ENCODE data around the gene HMGCLL1. TPM values are rescaled to one million over a fixed set of nuclear protein-coding genes. Genes with fewer than 3 reads are reported as not detected.

Gene HMGCLL1
- 1 to 10 TPM in 5 of 6 donors, under 1 TPM in 1; 0.98 to 4.3 (median 2.0) TPM for total RNA-seq

DNA sequence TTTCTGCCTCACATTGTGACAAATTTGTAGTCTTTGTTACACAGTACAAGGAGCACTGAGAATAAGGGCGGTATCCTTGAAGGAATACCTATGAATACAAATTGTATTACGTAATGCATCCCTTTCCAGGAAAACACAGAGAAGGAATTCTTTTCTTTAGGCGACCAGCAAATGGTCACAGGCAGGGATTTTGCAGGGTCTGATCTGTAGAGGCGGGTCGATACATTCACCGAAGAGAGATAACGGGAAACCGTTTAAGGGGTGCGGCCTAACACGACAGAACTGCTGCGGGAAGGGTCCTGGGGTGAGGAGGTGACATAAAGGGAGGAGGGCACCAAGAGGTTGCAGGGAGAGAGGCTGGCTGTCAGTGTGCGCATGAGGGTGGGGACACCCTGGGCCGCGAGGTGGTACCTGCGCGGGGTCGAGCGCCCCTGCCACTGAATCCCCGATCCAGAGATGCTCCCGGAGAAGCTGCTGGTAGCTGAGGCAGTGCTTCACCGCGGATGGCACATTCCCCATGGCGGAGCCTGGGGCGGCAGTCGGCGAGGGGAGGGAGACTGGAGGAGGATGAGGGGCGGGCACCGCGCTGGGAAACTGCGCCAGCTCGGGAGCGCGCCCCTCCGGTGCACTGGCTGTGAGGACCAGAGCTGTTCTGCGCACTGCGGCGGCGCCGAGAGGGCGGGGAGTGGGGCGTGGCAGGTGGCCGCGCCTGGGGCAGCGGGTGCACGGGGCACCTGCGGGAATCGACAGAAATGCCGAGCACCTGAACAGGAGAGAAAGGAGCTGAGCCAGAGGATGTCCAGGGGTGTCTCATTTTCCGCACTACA is at the start of gene HMGCLL1:
Gene HMGCLL1, minus strand, starts transcription at position 656 of the 827 bp plus-strand sequence. Its CDS starts 137 bp downstream, at position 519.
- Histone ChIP-seq H3K9me3 (no peaks in the 10 kb centered on the region), H3K27ac (peak within 1 kb of the TSS in 2 of 4 donors; percentile 15 to 52), H3K36me3 (no peaks in the 10 kb centered on the region), H3K27me3 (no peaks in the 10 kb centered on the region), H3K4me3 (peak within 1 kb of the TSS in 3 of 4 donors; percentile 34 to 48 (median 45)), H3K4me1 (no peaks in the 10 kb centered on the region)
- TF ChIP-seq POLR2AphosphoS5 (IDR thresholded peaks at IDR 0.05) = peak in 1 of 2 donors; percentile 35
- no peak for TF ChIP-seq POLR2A (IDR thresholded peaks at IDR 0.05)
- ATAC-seq (ENCODE audit: low FRiP score in 2 of 2) (peak; percentile 73 to 76), DNase-seq (peak; percentile 48 to 90)
- 6 to 12% methylated on average over 37 to 48 of the region's 49 CpGs for WGBS, 2 donors

DNA sequence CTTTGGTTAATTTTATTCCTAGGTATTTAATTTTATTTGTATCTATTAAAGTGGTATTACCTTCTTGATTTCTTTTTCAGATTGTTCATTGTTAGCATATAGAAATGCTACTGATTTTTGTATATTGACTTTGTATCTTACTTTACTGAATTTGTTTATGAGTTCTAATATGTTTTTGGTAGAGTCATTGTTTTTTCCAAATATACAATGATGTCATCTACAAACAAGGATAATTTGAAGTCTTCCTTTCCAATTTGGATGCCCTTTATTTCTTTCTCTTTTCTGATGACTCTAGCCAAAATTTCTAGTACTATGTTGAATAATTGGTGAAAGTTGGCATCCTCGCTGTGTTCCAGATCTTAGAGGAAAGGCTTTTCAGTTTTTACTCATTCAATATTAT is 43.0 kb upstream of the HMGCLL1 start:
- H3K27ac ChIP-seq = no peak overlapping the region
- no peaks in the 10 kb centered on the region for H3K4me1 ChIP-seq
- TF ChIP-seq POLR2AphosphoS5 (IDR thresholded peaks at IDR 0.05) (no peak), POLR2A (IDR thresholded peaks at IDR 0.05) (no peak), EP300 (IDR thresholded peaks at IDR 0.05) (no peak)
- TF ChIP-seq, protein P1, sequence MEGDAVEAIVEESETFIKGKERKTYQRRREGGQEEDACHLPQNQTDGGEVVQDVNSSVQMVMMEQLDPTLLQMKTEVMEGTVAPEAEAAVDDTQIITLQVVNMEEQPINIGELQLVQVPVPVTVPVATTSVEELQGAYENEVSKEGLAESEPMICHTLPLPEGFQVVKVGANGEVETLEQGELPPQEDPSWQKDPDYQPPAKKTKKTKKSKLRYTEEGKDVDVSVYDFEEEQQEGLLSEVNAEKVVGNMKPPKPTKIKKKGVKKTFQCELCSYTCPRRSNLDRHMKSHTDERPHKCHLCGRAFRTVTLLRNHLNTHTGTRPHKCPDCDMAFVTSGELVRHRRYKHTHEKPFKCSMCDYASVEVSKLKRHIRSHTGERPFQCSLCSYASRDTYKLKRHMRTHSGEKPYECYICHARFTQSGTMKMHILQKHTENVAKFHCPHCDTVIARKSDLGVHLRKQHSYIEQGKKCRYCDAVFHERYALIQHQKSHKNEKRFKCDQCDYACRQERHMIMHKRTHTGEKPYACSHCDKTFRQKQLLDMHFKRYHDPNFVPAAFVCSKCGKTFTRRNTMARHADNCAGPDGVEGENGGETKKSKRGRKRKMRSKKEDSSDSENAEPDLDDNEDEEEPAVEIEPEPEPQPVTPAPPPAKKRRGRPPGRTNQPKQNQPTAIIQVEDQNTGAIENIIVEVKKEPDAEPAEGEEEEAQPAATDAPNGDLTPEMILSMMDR (IDR thresholded peaks at IDR 0.05) = no peak
- peaks cover 0 to 6% (median 0%) of the 10 kb centered on the region in 4 donors for H3K9me3 ChIP-seq
- ATAC-seq (ENCODE audit: low FRiP score in 2 of 2) (no peak), DNase-seq (no peak)
- H3K36me3 ChIP-seq = no peaks in the 10 kb centered on the region
- 87 to 93% methylated on average over 1 of the region's 1 CpG for WGBS, 2 donors
- H3K27me3 ChIP-seq = no peaks in the 10 kb centered on the region
- H3K4me3 ChIP-seq = no peak overlapping the region

DNA sequence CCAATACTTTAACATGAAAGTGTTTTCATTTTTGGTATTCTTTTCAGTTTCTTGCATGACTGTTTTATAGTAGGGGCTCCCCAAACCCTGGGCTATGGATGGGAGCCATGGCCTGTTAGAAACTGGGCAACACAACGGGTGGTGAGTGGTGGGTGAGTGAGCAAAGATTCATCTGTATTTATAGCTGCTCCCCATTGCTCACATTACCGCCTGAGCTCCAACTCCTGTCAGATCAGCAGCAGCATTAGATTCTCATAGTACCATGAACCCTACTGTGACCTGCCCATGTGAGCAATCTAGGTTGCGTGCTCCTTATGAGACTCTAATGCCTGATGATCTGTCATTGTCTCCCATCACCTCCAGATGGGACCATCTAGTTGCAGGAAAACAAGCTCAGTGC is 42.3 kb upstream of the HMGCLL1 start:
- H3K4me3 ChIP-seq = no peak overlapping the region
- no peak overlapping the region for H3K27ac ChIP-seq
- 88 to 90% methylated on average over 3 of the region's 3 CpGs for WGBS, 2 donors
- H3K27me3 ChIP-seq = no peaks in the 10 kb centered on the region
- no peaks in the 10 kb centered on the region for H3K36me3 ChIP-seq
- no peak for TF ChIP-seq POLR2A (IDR thresholded peaks at IDR 0.05)
- peaks cover 0 to 6% (median 0%) of the 10 kb centered on the region in 4 donors for H3K9me3 ChIP-seq
- H3K4me1 ChIP-seq = no peaks in the 10 kb centered on the region
- ATAC-seq (ENCODE audit: low FRiP score in 2 of 2) (no peak), DNase-seq (no peak)

DNA sequence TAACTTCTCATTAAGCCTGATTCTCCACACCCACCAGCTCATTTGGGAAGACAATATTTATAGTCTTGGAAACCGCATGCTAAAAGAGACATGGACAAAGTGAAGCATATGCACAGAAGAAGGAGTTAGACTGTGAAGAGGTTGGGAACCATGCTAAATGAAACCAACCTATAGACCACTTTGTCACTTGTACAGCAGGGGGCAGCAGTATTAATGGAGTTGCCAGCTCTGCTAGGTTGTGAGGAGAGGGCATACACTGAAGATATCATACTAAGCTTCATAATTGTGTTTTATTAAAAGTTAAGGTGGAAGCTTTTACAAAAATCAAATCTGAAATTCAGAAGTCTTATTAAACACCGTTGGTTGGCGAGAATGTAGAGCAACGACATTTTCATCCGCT is 38.3 kb upstream of the HMGCLL1 start:
- Histone ChIP-seq H3K4me1 (no peaks in the 10 kb centered on the region), H3K9me3 (peaks cover 0 to 7% (median 0%) of the 10 kb centered on the region in 4 donors), H3K27ac (no peak overlapping the region), H3K27me3 (no peaks in the 10 kb centered on the region), H3K36me3 (no peaks in the 10 kb centered on the region), H3K4me3 (no peak overlapping the region)
- ATAC-seq (ENCODE audit: low FRiP score in 2 of 2) (no peak), DNase-seq (no peak)
- TF ChIP-seq, protein P1 (IDR thresholded peaks at IDR 0.05) = peak in 3 of 6 experiments; percentile 30 to 45 (median 33)
- TF ChIP-seq POLR2A (IDR thresholded peaks at IDR 0.05) = no peak
- WGBS, 2 donors = 86 to 93% methylated on average over 5 of the region's 5 CpGs

DNA sequence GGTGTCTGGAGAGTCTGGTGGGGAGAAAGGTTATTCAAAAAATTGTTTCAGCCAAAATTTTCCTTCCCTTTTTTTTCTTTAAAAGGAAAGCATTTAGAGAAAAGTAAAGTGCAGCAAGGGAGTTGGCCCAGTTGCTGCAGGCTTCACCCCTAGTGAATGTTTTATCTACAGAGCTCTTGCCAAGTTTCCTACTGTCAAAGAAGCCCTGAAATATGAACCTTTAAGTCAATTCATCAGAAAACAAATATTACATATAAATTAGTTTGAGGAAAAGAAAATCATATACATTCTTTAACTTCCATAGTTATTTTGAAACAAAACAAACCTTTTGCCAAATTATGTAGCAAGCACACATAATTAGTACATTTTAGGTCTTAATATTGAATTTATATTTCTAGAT is 25.0 kb upstream of the HMGCLL1 start:
- H3K36me3 ChIP-seq = no peaks in the 10 kb centered on the region
- ATAC-seq (ENCODE audit: low FRiP score in 2 of 2) (no peak), DNase-seq (no peak)
- H3K27me3 ChIP-seq = no peaks in the 10 kb centered on the region
- no peak overlapping the region for H3K27ac ChIP-seq
- H3K9me3 ChIP-seq = no peaks in the 10 kb centered on the region
- TF ChIP-seq POLR2AphosphoS5 (IDR thresholded peaks at IDR 0.05) = no peak
- TF ChIP-seq EP300 (IDR thresholded peaks at IDR 0.05) = no peak
- TF ChIP-seq, protein P1 (IDR thresholded peaks at IDR 0.05) = no peak
- TF ChIP-seq POLR2A (IDR thresholded peaks at IDR 0.05) = no peak
- no peaks in the 10 kb centered on the region for H3K4me1 ChIP-seq
- no peak overlapping the region for H3K4me3 ChIP-seq

DNA sequence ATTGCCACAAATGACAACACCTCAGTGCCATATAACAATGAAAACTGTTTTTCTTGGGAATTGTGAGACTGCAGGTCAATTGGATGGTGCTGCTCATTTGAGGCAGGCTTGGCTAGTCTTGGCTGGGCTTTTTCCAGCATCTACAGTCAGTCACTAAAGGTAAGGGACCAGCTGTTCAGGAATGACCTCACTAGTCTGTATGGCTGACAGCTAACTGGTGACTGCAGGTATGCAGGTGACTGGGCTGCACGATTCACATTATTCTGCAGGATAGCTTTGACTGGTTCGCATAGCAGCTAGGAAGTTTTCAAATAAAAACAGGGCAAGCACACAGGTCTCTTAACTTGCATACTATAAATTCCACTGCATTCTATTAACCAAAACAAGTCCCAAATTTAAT is 22.1 kb upstream of the HMGCLL1 start:
- Histone ChIP-seq H3K9me3 (no peaks in the 10 kb centered on the region), H3K4me1 (no peaks in the 10 kb centered on the region), H3K27me3 (no peaks in the 10 kb centered on the region), H3K36me3 (no peaks in the 10 kb centered on the region), H3K4me3 (no peak overlapping the region), H3K27ac (no peak overlapping the region)
- TF ChIP-seq, protein P1 (IDR thresholded peaks at IDR 0.05) = no peak
- TF ChIP-seq EP300 (IDR thresholded peaks at IDR 0.05) (no peak), POLR2AphosphoS5 (IDR thresholded peaks at IDR 0.05) (no peak), POLR2A (IDR thresholded peaks at IDR 0.05) (no peak)
- ATAC-seq (ENCODE audit: low FRiP score in 2 of 2) (no peak), DNase-seq (no peak)
- WGBS, 2 donors = 79 to 81% methylated on average over 2 of the region's 2 CpGs
